ENCODE data around the gene TBC1D8B.

The TBC1D8B gene

GRCh38 chrX:106897259-106897658 is 94.8 kb downstream of the TBC1D8B start:
- no peak for DNase-seq (ENCODE audit: extremely low read depth in 1 of 2, low read depth in 1 of 2)

DNA sequence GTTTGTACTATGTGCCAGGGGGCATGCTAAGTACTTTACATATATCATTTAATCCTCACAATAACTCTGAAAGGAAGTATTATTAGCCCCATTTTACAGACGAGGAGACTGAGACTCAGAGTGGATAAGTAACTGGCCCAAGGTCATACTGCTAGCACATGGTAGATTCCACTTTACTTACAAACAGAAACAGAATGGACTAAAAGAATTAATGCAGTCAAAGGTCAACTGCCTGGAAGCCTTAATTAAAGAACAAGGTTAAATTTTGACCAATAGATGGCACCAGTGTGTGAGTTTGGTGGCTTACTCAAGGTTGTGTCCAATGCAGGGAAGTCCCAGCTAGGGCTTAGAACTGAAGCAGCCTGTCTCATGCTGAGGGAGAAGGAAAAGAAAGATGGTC is 96.0 kb downstream of the TBC1D8B start:
- no peak for DNase-seq (ENCODE audit: extremely low read depth in 1 of 2, low read depth in 1 of 2)

- DNase-seq (ENCODE audit: extremely low read depth in 1 of 2, low read depth in 1 of 2), result no peak
Measured at GRCh38 chrX:106899276-106899675, 96.8 kb downstream of the TBC1D8B start.

GRCh38 chrX:106899841-106900240 is 97.4 kb downstream of the TBC1D8B start:
- no peak for DNase-seq (ENCODE audit: extremely low read depth in 1 of 2, low read depth in 1 of 2)

DNA sequence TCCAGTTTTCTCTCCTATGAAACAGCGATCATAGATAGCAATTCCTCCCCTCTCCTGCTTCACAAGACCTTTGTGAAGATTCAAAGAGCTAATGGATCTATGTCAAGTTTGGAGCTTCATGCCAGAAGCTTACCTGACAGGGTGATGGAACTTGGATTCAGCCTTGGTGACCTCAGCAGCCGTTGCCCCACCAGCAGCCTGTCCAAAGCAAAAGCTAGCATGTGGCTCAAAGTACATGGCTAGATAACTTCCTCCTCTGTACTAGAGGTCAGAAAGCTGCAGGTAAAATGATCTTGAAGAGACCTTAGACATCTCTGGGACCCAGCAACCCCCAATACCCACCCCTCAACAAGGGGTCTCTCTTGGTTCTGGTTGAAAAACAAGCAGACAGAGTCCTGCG is 98.9 kb downstream of the TBC1D8B start:
- no peak for DNase-seq (ENCODE audit: extremely low read depth in 1 of 2, low read depth in 1 of 2)

GRCh38 chrX:106901781-106902219 is 99.3 kb downstream of the TBC1D8B start:
- DNase-seq (ENCODE audit: extremely low read depth in 1 of 2, low read depth in 1 of 2), result no peak

DNA sequence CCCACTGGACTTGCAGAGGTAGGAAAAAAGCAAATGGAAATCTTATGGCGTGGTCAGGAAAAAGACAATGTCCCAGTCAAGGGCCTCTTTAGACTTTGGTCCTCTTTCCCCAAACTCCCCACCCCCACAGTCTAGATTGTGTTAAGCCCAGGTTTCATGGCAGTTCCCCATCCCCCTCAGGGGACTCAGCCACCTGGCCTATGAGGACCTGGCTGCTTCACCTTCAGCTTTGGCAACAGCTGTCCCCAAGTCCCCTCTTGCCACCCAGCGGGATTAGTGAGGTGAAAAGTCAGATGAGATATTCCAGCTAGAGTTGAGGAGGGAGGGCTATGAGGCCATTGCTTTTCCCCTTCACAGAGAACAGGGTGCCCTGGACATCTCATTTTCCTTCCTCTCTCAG is 100.2 kb downstream of the TBC1D8B start:
- no peak for DNase-seq (ENCODE audit: extremely low read depth in 1 of 2, low read depth in 1 of 2)

DNA sequence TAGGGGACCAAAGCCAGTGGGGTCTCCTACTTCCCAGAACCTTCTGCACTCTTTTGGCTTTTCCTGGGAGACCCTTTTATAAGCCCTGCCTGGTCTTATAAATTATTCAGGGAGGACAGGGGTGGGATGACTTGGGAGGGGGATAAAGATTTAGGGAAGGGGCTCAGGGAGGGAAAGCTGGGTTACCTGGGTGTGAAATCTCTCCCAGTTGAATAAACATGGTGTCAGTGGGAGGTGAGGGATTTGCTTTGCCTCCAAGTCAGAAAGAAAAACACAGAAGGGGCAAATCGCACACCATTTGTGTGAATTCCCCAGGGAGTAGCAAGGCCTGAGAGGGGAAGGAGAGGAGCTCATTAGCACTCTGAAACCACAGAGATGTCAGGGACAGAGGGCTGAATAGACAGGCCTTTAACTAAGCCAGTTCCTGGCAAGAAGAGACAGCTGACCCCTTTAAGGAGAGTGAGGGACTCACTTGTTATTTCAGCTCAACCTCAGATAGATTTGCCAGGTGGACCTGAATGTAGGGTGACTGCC is 100.9 kb downstream of the TBC1D8B start, which contains the start of gene RIPPLY1:
Gene RIPPLY1, minus strand, starts transcription at position 51 of the 534 bp plus-strand sequence. CDS start 54 bp downstream, outside the sequence.
- DNase-seq (ENCODE audit: extremely low read depth in 1 of 2, low read depth in 1 of 2), result no peak

DNA sequence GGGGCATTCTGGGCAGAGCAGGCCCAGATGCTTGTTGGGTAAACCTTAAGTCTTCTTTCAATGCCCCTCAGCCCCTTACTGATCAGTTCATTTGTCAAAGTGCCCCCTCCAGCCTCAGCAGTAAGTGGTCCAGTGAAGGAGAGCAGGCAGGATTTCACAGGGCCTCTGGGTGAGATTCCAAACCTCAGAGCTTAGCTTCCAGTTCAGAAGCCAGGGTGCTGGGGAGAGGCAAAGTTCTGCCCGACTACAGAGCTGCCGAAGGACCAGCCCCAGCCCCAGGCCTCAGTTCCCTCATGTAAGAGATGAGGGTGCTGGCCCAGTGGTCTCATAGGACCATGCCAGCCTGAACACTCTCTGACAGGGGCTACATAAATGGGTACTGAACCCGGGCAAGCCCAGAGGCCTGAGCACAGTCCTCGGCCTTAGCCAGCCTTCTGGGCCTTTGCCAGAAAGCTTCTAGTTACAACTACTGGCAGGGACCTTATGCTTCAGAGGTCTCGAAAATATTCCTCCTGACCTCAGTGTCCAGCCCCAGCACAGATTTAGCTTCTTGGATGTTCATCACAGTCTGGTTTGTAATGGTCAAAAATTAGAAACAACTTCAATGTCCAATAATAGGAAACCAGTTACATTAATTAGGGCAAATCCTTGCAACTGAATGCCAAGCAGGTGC is 101.5 kb downstream of the TBC1D8B start:
- DNase-seq (ENCODE audit: extremely low read depth in 1 of 2, low read depth in 1 of 2), result no peak

GRCh38 chrX:106905064-106905708 is 102.7 kb downstream of the TBC1D8B start:
- no peak for DNase-seq (ENCODE audit: extremely low read depth in 1 of 2, low read depth in 1 of 2)

DNA sequence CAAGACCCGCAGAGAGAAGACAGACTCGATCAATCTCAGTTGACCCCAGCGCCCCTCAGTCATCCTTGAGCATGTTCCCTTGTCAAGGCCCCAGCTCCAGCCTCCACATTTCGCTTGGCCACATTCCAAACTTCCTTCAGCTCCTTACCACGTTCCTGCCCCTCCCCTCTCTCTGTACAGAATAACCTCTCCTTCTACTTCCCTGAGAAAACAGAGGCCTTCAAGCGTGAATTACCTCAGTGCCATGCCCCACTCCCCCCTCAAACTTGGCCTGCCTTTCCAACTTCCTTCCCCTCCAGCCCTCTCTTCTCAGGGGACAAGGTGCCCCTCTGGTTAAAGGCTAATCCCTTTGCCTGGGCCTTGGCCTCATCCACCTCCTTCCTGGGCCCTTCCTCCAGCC is 103.9 kb downstream of the TBC1D8B start:
- no peak for DNase-seq (ENCODE audit: extremely low read depth in 1 of 2, low read depth in 1 of 2)

DNA sequence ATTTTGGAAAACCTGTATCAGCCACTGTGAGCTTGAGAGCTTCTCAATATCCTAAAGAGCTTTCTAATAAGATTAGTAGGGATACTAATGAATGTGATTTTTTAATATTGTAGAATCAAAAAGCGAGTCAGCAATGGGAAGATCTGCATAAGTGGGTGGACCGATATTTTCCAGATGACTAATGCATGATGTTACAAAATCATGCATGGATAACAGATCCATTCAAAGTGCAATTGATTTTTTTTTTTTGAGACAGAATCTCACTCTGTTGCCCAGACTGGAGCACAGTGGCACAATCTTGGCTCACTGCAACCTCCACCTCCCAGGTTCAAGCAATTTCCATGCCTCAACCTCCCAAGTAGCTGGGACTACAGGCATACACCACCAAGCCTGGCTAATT is 110.4 kb downstream of the TBC1D8B start:
- no peak for DNase-seq (ENCODE audit: extremely low read depth in 1 of 2, low read depth in 1 of 2)

GRCh38 chrX:106917830-106918500 is 115.5 kb downstream of the TBC1D8B start:
- DNase-seq (ENCODE audit: extremely low read depth in 1 of 2, low read depth in 1 of 2), result no peak

DNA sequence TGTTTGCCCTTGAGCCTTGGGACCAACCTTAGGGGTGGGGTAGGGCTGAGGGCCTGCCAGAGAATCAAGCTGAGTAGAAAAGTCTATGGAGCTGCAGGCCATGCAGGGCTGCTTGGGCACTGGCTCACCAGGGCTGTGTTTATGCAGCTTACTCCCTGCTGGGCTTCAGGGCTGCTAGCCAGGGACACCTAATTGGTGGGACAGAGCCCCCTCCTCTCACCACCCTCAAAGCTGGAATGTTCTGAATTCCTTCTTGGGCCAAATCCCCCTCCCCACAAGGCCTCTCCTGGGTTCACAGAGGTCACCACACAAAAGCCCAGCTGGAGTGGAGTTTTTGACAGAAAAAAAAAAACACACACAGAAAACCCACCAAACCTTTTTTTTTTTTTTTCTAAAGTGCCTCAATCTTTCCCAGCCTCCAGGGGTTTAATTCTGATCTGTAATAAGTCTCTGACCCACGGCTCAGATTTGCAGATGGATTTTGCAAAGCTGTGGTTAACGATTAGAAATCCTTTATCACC is 117.5 kb downstream of the TBC1D8B start, which contains the start of gene CLDN2:
Gene CLDN2, plus strand, starts transcription at position 471 of the 521 bp plus-strand sequence. CDS start 7,827 bp downstream, outside the sequence.
- DNase-seq (ENCODE audit: extremely low read depth in 1 of 2, low read depth in 1 of 2), result no peak

DNA sequence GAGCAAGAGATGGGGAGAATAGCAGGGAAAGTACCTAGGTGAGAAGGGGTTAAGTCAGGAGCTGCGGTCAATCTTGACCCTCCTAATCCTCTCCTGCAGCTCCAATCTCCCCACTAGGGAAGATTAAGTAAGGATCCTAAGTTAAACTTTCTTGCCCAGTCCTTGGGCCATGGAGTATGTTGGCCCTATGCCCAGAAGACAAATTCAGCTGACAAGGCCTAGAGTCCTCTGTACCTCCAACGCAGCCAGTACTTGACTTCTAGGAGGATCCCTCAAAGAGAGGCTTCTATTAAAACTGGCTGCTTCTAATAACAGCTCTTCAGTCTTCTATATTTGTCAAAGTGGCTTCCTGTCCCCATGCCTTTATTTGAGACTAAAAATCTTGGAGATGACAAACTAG is 119.2 kb downstream of the TBC1D8B start:
- no peak for DNase-seq (ENCODE audit: extremely low read depth in 1 of 2, low read depth in 1 of 2)

Data from stimulated activated CD8-positive, alpha-beta memory T cell treated with anti-CD3 and anti-CD28 coated beads, Interleukin-7, amount 100 ng/mL, for 48 hours (primary cell).